Measurements from ENCODE around the gene HAO1.

DNA sequence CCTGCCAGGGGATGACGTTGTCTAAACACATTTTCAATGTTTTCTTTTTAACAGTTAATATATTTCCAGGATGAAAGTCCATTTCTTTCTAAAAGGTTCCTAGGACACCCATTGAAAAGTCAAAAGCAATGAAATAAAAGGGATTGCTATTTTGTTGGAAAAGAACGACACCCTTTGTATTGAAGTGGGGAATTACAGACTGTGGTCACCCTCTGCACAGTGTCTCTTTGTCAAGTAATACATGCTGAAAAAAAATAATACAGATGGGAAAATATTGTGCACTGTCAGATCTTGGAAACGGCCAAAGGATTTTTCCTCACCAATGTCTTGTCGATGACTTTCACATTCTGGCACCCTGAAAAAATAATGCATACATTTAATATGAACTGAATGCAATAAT lies 56.9 kb downstream of the HAO1 start:
- TF ChIP-seq, protein P1, sequence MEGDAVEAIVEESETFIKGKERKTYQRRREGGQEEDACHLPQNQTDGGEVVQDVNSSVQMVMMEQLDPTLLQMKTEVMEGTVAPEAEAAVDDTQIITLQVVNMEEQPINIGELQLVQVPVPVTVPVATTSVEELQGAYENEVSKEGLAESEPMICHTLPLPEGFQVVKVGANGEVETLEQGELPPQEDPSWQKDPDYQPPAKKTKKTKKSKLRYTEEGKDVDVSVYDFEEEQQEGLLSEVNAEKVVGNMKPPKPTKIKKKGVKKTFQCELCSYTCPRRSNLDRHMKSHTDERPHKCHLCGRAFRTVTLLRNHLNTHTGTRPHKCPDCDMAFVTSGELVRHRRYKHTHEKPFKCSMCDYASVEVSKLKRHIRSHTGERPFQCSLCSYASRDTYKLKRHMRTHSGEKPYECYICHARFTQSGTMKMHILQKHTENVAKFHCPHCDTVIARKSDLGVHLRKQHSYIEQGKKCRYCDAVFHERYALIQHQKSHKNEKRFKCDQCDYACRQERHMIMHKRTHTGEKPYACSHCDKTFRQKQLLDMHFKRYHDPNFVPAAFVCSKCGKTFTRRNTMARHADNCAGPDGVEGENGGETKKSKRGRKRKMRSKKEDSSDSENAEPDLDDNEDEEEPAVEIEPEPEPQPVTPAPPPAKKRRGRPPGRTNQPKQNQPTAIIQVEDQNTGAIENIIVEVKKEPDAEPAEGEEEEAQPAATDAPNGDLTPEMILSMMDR (conservative IDR thresholded peaks at IDR 0.05) = no peak
- TF ChIP-seq EZH2 (IDR thresholded peaks at IDR 0.05; ENCODE audit: low read depth) = no peak

Data from PC-9 (cell line).